Karpas-422 (cell line): ENCODE data around the gene PLXNB1. TPM values are rescaled to one million over a fixed set of nuclear protein-coding genes. Genes with fewer than 3 reads are reported as not detected.
"Not testable (repeated sequence)": the region's sequence is repeated elsewhere in the genome, so short reads cannot be mapped to it uniquely, and the experiment has no call there.

Experiments
- DNase-seq: peaks from one replicate; pipeline ENCODE4 v3.0.0-alpha.2; 2015
- H2AFZ ChIP-seq: fragments of 200-600 bp; sonication (generic); 2 replicates; pipeline ENCODE4 v1.6.1; 2014; ENCODE audit warnings: antibody characterized with exemption, low read length, mixed read lengths
- H3K27ac ChIP-seq: fragments of 200-600 bp; sonication (generic); 2 replicates; pipeline ENCODE4 v1.5.1; 2014; ENCODE audit warnings: mild to moderate bottlenecking, low read length, moderate library complexity
- H3K27me3 ChIP-seq: fragments of 200-600 bp; sonication (generic); 2 replicates; pipeline ENCODE4 v1.6.1; 2014; ENCODE audit warnings: low read length, mixed read lengths
- H3K36me3 ChIP-seq: fragments of 200-600 bp; sonication (generic); 2 replicates; pipeline ENCODE4 v1.6.1; 2014; ENCODE audit warnings: low read length, mixed read lengths; ENCODE audit not compliant: insufficient read depth
- H3K4me1 ChIP-seq: fragments of 200-600 bp; sonication (generic); 2 replicates; pipeline ENCODE4 v1.6.1; 2014; ENCODE audit warnings: mild to moderate bottlenecking, low read length, mixed read lengths
- H3K4me2 ChIP-seq: fragments of 200-600 bp; sonication (generic); 2 replicates; pipeline ENCODE4 v1.6.1; 2014; ENCODE audit warnings: low read length, low read depth, mild to moderate bottlenecking; ENCODE audit not compliant: poor library complexity, severe bottlenecking
- H3K4me3 ChIP-seq: fragments of 200-600 bp; sonication (generic); 2 replicates; pipeline ENCODE4 v1.5.1; 2014; ENCODE audit warnings: mild to moderate bottlenecking, antibody characterized with exemption, low read length, mixed read lengths
- H3K79me2 ChIP-seq: fragments of 200-600 bp; sonication (generic); 2 replicates; pipeline ENCODE4 v1.6.1; 2014; ENCODE audit warnings: mild to moderate bottlenecking, low read length, mixed read lengths
- H3K9ac ChIP-seq: fragments of 200-600 bp; sonication (generic); 2 replicates; pipeline ENCODE4 v1.6.0; 2014; ENCODE audit warnings: low read length
- H3K9me2 ChIP-seq: fragments of 200-600 bp; sonication (generic), shearing (Covaris generic); replicated peaks from 2 replicates; pipeline ENCODE4 v1.6.0; 2014; ENCODE audit warnings: mild to moderate bottlenecking, low read length, moderate library complexity; ENCODE audit not compliant: insufficient read depth
- H3K9me3 ChIP-seq: fragments of 300-700, 200-600 bp; sonication (generic); 2 replicates; pipeline ENCODE4 v1.6.1; 2014; ENCODE audit warnings: low read length, mixed read lengths
- H4K20me1 ChIP-seq: fragments of 200-600 bp; sonication (generic); 2 replicates; pipeline ENCODE4 v1.6.1; 2014; ENCODE audit warnings: mild to moderate bottlenecking, antibody characterized with exemption, low read length, low read depth; ENCODE audit not compliant: insufficient read depth
- total RNA-seq: library from RNA; depleted of rRNA; stranded (reverse); fragments of >200 nt; shearing (Covaris generic); gene quantifications from 2 replicates; pipeline ENCODE4 v1.2.3, GENCODE V29; 2014; ENCODE audit warnings: low replicate concordance

Gene PLXNB1
- total RNA-seq, 1 experiment from 2014 or later: 34.0 TPM

GRCh38 chr3:48467110-48467454 lies 37.2 kb upstream of the PLXNB1 start:
- H2AFZ ChIP-seq: no peak overlapping the region
- peaks cover 11% of the 10 kb centered on the region; the same call in 1 of the 2 replicates for H4K20me1 ChIP-seq
- H3K79me2 ChIP-seq: peaks cover 58% of the 10 kb centered on the region
- no peak for DNase-seq
- peaks cover 62% of the 10 kb centered on the region for H3K4me1 ChIP-seq
- no peaks in the 10 kb centered on the region for H3K9me2 ChIP-seq
- peaks cover 22% of the 10 kb centered on the region for H3K36me3 ChIP-seq
- H3K27me3 ChIP-seq: no peaks in the 10 kb centered on the region
- peak overlapping the region; percentile 92 for H3K4me3 ChIP-seq
- no peaks in the 10 kb centered on the region for H3K9me3 ChIP-seq
- H3K27ac ChIP-seq: peak overlapping the region; percentile 75
- peak overlapping the region; percentile 81 for H3K4me2 ChIP-seq
- H3K9ac ChIP-seq: peak overlapping the region; percentile 90

GRCh38 chr3:48466386-48467109 lies 36.7 kb upstream of the PLXNB1 start:
- Histone ChIP-seq H4K20me1 (peaks cover 11% of the 10 kb centered on the region; the same call in 1 of the 2 replicates), H3K27me3 (no peaks in the 10 kb centered on the region), H3K27ac (peak overlapping the region; percentile 75), H3K9me2 (no peaks in the 10 kb centered on the region), H3K79me2 (peaks cover 53% of the 10 kb centered on the region), H3K36me3 (peaks cover 22% of the 10 kb centered on the region), H3K9me3 (no peaks in the 10 kb centered on the region), H3K4me3 (peak overlapping the region; percentile 92), H3K4me2 (peak overlapping the region; percentile 81), H3K4me1 (peaks cover 57% of the 10 kb centered on the region), H2AFZ (no peak overlapping the region), H3K9ac (peak overlapping the region; percentile 90)
- peak; percentile 72 for DNase-seq

GRCh38 chr3:48465531-48466378 lies 35.9 kb upstream of the PLXNB1 start:
- peak overlapping the region; percentile 75 for H3K27ac ChIP-seq
- H2AFZ ChIP-seq: no peak overlapping the region
- peak overlapping the region; percentile 92 for H3K4me3 ChIP-seq
- H3K9me3 ChIP-seq: no peaks in the 10 kb centered on the region
- peaks cover 11% of the 10 kb centered on the region; the same call in 1 of the 2 replicates for H4K20me1 ChIP-seq
- H3K4me1 ChIP-seq: peaks cover 50% of the 10 kb centered on the region
- peak; percentile 95 for DNase-seq
- no peaks in the 10 kb centered on the region for H3K27me3 ChIP-seq
- peak overlapping the region; percentile 81 for H3K4me2 ChIP-seq
- H3K79me2 ChIP-seq: peaks cover 46% of the 10 kb centered on the region
- H3K9ac ChIP-seq: peak overlapping the region; percentile 90
- H3K9me2 ChIP-seq: no peaks in the 10 kb centered on the region
- peaks cover 22% of the 10 kb centered on the region for H3K36me3 ChIP-seq

- Histone ChIP-seq H3K79me2 (peaks cover 40% of the 10 kb centered on the region), H3K27ac (0 out of 2 replicates have a peak overlapping the region, but pooled peaks have one; percentile 75), H3K4me3 (no peak overlapping the region), H3K4me1 (peaks cover 46% of the 10 kb centered on the region), H3K9ac (no peak overlapping the region), H3K4me2 (peak overlapping the region; percentile 81), H4K20me1 (peaks cover 11% of the 10 kb centered on the region; the same call in 1 of the 2 replicates), H3K9me2 (no peaks in the 10 kb centered on the region), H3K9me3 (no peaks in the 10 kb centered on the region), H3K27me3 (no peaks in the 10 kb centered on the region), H2AFZ (no peak overlapping the region), H3K36me3 (peaks cover 22% of the 10 kb centered on the region)
- DNase-seq: no peak
Observed at GRCh38 chr3:48465237-48465530, 35.3 kb upstream of the PLXNB1 start.

- DNase-seq: no peak
- Histone ChIP-seq H3K9ac (no peak overlapping the region), H3K9me3 (no peaks in the 10 kb centered on the region), H3K9me2 (no peaks in the 10 kb centered on the region), H3K27me3 (no peaks in the 10 kb centered on the region), H2AFZ (no peak overlapping the region), H3K4me1 (peaks cover 42% of the 10 kb centered on the region), H3K79me2 (peaks cover 36% of the 10 kb centered on the region), H3K4me2 (no peak overlapping the region), H4K20me1 (peaks cover 11% of the 10 kb centered on the region; the same call in 1 of the 2 replicates), H3K4me3 (no peak overlapping the region), H3K36me3 (peaks cover 22% of the 10 kb centered on the region), H3K27ac (no peak overlapping the region)
Observed at GRCh38 chr3:48464713-48465221, 34.9 kb upstream of the PLXNB1 start.

- H3K9ac ChIP-seq: no peak overlapping the region
Observed at GRCh38 chr3:48463703-48464102, 33.8 kb upstream of the PLXNB1 start.

GRCh38 chr3:48461767-48462166 lies 31.9 kb upstream of the PLXNB1 start:
- DNase-seq, H2AFZ ChIP-seq, H3K9me3 ChIP-seq, H4K20me1 ChIP-seq, H3K9ac ChIP-seq, H3K4me2 ChIP-seq, H3K79me2 ChIP-seq, H3K9me2 ChIP-seq, H3K27me3 ChIP-seq, H3K4me3 ChIP-seq, H3K27ac ChIP-seq: not testable (repeated sequence)
- H3K4me1 ChIP-seq: peaks cover 13% of the 10 kb centered on the region
- peaks cover 17% of the 10 kb centered on the region; the same call in 1 of the 2 replicates for H3K36me3 ChIP-seq

More at GRCh38 chr3:48463703-48464102, 33.8 kb upstream of the PLXNB1 start:
- peaks cover 11% of the 10 kb centered on the region; the same call in 1 of the 2 replicates for H4K20me1 ChIP-seq
- peaks cover 32% of the 10 kb centered on the region for H3K4me1 ChIP-seq
- no peak overlapping the region for H2AFZ ChIP-seq
- H3K4me3 ChIP-seq: no peak overlapping the region
- no peak overlapping the region for H3K4me2 ChIP-seq
- no peaks in the 10 kb centered on the region for H3K9me2 ChIP-seq
- H3K27ac ChIP-seq: no peak overlapping the region
- H3K27me3 ChIP-seq: no peaks in the 10 kb centered on the region
- DNase-seq: no peak
- peaks cover 27% of the 10 kb centered on the region; the same call in 1 of the 2 replicates for H3K36me3 ChIP-seq
- peaks cover 26% of the 10 kb centered on the region for H3K79me2 ChIP-seq
- no peaks in the 10 kb centered on the region for H3K9me3 ChIP-seq

- Histone ChIP-seq H4K20me1 (no peaks in the 10 kb centered on the region), H3K9me2 (no peaks in the 10 kb centered on the region), H3K27ac (no peak overlapping the region), H2AFZ (no peak overlapping the region), H3K4me2 (no peak overlapping the region), H3K4me1 (peaks cover 4% of the 10 kb centered on the region), H3K36me3 (peaks cover 17% of the 10 kb centered on the region; the same call in 1 of the 2 replicates), H3K27me3 (no peaks in the 10 kb centered on the region), H3K9me3 (no peaks in the 10 kb centered on the region), H3K4me3 (no peak overlapping the region), H3K79me2 (no peaks in the 10 kb centered on the region), H3K9ac (no peak overlapping the region)
- no peak for DNase-seq
Observed at GRCh38 chr3:48460517-48460902, 30.6 kb upstream of the PLXNB1 start.
